Bone marrow (tissue), 2 donors: ENCODE results near the gene EXOC3.

Experiments
- DNase-seq, 2 donors: peaks; one replicate each; lab custom pipeline; 2025; lab: John Stamatoyannopoulos, UW

Gene EXOC3

DNA sequence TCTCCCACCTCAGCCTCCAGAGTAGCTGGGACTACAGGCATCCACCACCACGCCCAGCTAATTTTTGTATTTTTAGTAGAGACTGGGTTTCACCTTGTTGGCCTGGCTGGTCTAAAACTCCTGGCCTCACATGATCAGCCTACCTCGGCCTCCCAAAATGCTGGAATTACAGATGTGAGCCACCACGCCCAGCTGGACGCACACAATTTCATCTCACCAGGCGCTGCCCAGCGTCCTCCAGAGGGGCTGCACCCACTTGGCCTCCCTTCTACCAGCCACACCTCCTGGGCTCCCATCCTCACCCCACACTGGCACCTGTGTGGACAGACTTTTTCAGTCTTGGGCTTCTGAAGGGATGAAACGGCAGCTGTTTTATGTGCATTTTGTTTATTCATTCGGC lies 3.8 kb upstream of the EXOC3 start:
- no peak for DNase-seq

DNA sequence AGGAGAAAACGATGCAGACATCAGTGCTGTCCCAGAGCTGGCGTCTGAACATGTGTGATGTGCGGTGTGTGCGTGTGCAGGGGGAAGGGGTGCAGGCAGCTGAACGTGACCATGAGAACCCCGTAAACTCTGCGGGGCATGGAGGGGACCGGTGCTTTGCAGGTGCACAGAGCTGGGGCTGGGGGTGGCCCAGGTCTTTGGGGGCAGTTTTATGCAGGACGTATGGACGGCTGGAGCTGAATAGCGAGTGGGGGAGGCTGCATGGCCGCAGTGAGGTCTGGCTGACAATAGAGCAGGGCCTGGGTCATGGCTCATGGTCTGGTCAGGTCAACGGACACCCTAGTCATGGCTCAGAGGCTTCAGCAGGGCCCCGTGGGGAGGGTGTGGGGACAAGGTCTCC lies 3.3 kb upstream of the EXOC3 start:
- DNase-seq, result no peak

DNA sequence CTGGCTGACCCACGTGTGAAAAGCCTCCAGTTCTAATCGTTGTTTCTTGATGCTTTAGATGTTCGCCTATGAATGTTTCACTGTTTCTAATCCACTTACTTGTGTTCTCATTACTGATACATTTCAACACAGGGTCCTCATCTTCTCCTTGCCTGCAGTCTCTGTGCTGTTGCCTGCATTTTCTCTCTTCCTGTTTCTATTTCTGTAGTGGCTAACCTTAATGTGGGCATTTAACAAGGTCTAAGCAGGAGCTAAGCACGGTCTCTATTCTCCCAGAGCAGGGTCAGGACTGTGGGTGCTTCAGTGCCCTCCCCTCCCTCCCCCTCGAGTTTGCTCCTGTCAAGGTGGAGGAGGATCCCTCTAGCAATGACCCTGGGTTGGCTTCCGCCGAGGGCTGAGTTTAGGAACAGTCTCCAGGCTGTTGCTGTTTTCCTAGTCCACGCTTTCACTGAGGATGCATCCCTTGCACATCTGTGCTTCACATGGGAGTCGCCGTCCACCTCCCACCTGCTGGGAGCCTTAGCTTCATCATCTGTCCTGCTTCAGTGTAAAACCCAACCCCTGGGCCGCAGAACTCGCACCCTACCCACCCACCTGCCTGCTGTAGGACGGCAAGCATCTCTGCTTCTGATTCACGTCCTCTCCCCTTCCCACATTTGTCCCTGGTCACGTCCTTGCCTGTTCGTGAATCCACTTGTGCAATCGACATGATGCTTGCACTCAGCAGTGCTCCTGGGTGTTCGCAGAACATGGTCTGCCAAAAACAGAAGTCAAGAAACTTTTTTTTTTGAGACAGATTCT lies 2.4 kb upstream of the EXOC3 start:
- no peak for DNase-seq

DNA sequence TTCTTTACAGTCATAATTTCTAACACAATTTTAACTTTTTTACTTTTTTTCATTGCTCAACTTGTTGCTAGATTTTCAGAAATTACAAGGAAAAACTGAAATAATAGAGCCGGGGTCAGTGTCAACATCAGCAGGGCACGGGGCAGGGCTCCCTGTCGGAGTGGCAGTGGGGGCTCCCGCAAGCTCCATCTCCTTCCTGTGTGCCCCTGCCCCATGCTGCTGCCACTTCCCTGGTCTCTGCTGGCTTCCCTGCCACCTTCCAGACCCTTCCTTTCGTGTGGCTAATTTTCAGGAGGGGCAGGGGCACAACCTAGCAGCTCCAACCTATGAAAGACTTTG lies 1.0 kb upstream of the EXOC3 start:
- DNase-seq, result no peak

- no peak for DNase-seq
Measured at GRCh38 chr5:443239-444151, 519 bp downstream of the EXOC3 start.

DNA sequence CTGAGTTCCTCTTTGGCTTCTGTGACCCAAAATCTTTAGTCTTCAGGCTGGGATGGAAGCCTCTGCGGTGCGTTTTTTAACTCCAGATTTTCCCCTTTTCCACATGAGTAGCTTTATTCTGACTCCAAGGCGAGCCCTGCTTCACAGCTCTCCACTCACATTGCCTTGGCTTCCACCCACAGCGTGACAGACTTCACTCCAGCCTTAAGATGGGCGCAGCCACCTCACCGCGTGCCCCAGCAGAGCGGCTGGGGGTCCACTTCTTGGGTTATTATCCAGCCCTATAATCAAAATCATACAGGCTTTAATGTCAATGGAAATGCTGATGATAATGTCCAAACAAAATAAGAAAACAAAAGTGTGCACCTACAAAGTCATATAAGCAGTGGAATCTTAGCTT lies 1.2 kb downstream of the EXOC3 start:
- no peak for DNase-seq

GRCh38 chr5:445591-445990 lies 2.6 kb downstream of the EXOC3 start:
- DNase-seq, result no peak

DNA sequence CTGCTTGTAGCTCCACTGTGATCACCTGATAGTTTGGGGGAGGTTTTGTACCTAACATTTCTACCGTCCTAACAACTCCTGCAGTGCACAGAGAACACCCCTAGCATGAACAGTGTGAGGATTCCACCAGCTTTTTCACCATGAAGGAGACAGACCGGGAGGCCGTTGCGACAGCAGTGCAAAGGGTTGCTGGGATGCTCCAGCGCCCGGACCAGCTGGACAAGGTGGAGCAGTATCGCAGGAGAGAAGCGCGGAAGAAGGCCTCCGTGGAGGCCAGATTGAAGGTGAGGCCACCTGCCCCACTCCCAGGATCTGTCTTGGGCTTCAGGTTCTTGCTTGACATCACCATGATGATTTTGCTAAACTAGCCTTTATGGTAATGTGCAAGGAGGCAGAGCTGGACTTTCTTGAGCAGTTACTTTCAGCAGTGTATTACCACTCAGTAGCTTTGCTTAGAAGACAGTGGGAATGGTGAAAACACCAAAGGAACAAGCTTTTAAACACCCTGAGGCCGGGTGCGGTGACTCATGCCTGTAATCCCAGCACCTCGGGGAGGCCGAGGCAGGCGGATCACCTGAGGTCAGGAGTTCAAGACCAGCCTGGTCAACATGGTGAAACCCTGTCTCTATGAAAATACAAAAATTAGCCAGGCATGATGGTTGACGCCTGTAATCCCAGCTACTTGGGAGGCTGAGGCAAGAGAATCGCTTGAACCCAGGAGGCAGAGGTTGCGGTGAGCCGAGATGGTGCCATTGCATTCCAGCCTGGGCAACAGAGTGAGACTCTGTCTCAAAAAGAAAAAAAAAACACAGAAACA lies 3.3 kb downstream of the EXOC3 start:
- DNase-seq, result no peak

DNA sequence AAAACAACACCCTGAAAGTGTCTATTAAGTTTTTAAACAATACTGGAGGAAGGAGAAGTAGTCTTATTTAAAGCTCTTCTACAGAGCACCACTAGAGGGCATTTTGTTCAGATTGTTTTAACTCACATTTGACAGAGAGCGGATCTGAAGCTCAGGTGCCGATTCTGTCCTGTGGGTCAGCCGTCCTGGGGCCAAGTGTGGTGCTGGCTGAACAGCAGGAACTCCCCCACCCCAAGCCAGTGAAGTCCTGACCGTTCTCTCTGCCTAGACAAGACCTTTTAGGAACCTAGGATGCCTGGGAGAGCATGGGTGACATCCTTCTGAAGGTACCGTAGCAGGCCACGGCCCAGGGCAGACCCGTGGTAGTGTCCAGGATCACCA lies 3.9 kb downstream of the EXOC3 start:
- peak in 1 of 2 donors; percentile 42 for DNase-seq

GRCh38 chr5:447501-447900 lies 4.5 kb downstream of the EXOC3 start:
- DNase-seq, result no peak

- DNase-seq, result no peak
Measured at GRCh38 chr5:448061-448765, 5.2 kb downstream of the EXOC3 start.

DNA sequence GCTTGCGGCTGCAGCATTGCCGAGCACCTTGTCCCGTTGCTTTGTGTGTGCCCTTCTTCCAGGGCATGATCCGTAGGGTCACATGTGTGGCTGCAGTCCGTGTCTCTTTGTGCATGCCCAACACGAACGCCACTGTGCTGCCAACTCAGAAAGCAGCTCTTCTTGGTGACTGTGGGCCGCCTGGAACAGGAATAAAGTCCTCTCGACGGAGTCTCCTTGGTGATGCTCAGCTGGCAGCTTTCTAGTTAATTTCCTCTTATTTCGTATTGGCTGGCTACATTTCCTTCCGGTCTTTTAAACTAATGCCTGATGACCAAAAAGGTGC lies 5.8 kb downstream of the EXOC3 start:
- no peak for DNase-seq

DNA sequence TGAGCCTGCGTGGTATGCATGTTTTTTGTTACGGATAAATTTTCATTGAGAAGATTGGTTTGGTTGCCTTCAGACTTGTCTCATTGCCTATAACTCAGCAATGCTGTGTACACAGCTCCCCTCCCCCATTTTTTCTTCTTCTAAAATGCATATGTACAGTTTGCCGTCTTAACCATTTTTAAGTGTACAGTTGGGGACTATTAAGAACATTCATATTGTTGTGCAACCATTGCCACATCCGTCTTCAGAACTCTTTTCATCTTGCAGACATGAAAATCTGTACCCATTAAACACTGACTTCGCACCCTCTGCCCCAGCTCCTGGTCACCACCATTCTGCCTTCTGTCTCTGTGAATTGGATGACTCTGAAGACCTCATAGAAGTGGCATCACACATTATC lies 6.2 kb downstream of the EXOC3 start:
- no peak for DNase-seq

GRCh38 chr5:451587-452458 lies 8.8 kb downstream of the EXOC3 start:
- DNase-seq, result no peak

- no peak for DNase-seq
Measured at GRCh38 chr5:452978-453710, 10.2 kb downstream of the EXOC3 start.

DNA sequence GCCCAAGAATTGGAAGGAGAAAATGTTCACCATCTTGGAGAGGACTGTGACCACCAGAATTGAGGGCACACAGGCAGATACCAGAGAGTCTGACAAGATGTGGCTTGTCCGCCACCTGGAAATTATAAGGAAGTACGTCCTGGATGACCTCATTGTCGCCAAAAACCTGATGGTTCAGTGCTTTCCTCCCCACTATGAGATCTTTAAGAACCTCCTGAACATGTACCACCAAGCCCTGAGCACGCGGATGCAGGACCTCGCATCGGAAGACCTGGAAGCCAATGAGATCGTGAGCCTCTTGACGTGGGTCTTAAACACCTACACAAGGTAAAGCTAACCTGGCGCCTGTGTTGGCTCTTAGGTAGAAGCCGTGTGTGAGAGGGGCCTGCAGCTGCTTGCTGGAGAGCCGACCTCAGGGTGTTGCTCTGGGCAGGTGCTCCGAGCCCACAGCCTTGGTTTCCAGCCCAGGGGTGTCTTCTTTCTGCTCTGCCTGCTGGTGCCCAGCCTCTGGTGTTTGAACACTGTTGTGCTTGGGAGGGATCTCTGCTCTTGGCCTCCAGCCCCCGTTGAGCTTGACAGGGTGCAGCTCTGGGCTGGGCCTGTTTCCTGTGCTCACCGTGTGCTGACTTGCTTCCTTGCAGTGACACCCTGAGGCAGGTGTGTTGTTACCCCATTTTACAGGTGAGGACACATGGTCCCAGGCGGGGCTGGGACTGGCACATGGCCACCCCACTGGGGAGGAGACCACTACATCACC lies 10.9 kb downstream of the EXOC3 start:
- DNase-seq, result no peak

DNA sequence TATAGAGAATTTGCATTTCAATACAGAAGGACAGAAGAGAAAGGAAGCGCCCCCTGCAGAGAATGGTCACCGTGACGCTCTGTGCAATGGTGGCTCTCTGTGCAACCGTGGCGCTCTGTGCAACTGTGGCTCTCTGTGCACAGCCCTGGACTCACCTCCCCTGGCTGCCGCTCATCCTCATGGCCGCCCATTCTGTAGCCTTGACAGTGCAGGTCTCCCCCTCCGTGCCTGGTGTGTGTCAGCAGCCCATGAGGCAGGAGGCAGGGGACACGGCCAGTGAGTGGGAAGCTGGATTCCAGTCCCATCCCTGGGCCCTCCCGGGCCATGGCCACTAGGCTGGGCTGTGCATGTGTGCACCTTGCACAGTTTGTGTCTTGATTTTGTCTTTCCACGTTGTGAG lies 12.0 kb downstream of the EXOC3 start:
- no peak for DNase-seq

GRCh38 chr5:455806-456205 lies 12.8 kb downstream of the EXOC3 start:
- DNase-seq, result no peak

DNA sequence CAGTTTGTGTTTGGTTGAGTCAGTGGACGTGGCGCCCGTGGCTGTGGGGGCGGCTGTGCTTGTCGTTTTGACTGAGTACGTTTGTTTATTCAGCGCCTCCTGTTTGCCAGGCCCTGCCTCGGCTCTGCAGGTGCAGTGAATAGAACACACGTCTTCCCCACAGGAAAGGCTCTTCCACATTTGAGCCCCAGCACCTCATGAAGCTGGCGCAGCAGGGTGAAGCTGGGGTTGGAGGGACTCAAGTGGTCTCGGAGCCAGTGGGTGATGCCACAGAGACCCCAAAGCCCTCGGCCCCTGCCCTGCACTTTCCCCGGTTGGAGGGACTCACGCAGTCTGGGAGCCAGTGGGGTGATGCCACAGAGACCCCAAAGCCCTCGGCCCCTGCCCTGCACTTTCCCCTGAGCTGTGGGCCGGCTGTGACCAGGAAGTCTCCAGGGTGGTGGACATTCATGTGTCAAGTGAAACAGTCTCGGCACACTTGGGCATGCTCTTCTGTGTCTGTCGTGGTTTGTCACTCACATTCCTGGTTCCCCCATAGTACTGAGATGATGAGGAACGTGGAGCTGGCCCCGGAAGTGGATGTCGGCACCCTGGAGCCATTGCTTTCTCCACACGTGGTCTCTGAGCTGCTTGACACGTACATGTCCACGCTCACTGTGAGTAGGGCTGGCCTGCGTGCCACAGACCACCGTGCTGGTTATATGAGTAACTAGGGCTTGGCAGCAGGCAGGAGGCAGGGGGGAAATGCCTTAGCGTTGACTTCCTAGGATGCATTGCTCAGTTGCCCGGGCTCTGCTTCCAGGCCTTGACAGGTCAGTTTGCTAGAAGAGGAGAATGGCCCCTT lies 13.6 kb downstream of the EXOC3 start:
- DNase-seq, result no peak
